HG03103 (cell line): ENCODE measurements around the gene EIF2S3.

Experiments used
- ATAC-seq: cut with Tn5 transposase; IDR thresholded peaks from one replicate; pipeline ENCODE4 v1.9.1; 2021; ENCODE audit warnings: low read depth; ENCODE audit not compliant: unreplicated experiment

Gene EIF2S3

DNA sequence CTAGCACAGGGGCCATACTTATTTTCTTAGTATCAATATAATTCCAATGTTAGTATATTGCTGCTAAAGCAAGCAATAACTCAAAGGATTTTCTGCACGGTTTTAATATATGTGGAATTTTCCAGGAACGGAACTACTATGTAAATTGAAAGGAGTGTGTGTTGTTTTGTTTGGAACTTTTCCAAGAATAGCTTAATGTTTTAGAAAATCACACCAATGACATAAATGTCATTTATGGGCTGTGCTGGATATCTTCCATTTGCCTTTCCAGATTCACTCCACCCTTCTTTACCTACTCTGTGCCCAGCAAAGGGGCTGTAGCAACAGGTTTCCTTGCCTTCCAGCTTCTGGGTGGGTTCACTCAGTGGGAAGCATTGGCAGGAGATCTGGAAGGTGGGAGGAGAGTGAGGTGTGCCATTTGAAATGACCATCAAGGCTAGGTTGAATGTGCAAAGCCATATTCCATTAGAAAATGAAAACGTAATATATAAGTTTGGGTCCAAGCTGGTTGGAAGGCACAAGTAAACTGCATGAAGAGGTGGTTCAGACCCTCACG is 69.6 kb downstream of the EIF2S3 start:
- no peak for ATAC-seq

DNA sequence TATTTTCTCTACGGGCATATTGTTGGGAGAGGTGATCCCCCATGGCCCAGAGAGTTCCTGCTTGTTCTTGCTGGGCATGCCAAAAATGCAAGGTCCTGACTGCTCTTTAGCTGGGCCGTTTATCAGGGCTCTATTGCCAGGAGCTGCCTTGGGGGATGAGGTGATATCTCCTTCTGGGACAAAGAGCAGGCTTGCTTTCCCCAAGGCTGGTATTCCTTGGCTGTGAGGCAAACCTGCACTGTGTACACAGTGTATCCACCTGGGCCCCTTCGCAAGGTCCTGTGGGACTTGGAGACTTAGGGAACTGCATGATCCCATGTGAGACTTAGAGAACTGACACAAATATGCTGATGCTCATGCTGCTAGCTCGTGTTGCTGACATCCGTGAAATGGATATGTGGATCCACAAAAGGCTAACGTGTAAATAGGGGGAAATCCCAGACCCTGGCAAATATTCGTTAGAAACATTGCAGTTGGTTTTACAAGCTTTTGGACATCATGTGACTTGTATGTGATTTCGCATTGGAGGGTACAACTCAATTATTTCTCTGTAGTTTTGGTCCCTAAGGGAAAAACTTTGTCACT is 70.4 kb downstream of the EIF2S3 start:
- ATAC-seq, result no peak
